Tibial nerve (tissue), 4 donors: ENCODE results near the gene METRN. TPM values are rescaled to one million over a fixed set of nuclear protein-coding genes. Genes with fewer than 3 reads are reported as not detected.
A peak's percentile ranks its signal among the peaks of the same experiment; 100 is the strongest.

Experiments used
- DNase-seq, 2 donors: peaks; one replicate each; pipeline ENCODE4 v3.0.0-alpha.2; 2019; ENCODE audit warnings: low spot score in 2 of 2
- H3K27ac ChIP-seq, 4 donors: fragments of 200-600 bp; sonication (generic) in 3 of 4; one replicate each; pipeline ENCODE4 v1.5.1; 2017 to 2019; ENCODE audit warnings: mild to moderate bottlenecking in 1 of 4
- H3K27me3 ChIP-seq, 2 donors: fragments of 200-600 bp; sonication (generic) in 1 of 2; one replicate each; pipeline versions ENCODE4 v1.5.1 to v1.6.0; 2017 to 2019
- H3K36me3 ChIP-seq, 3 donors: fragments of 200-600 bp; sonication (generic); one replicate each; pipeline ENCODE4 v1.5.1; 2018 to 2019
- H3K4me1 ChIP-seq, 4 donors: fragments of 200-600 bp; sonication (generic) in 3 of 4; one replicate each; pipeline ENCODE4 v1.5.1; 2017 to 2019
- H3K4me3 ChIP-seq, 4 donors: fragments of 200-600 bp; sonication (generic) in 3 of 4; one replicate each; pipeline ENCODE4 v1.5.1; 2017 to 2019; ENCODE audit warnings: mild to moderate bottlenecking in 1 of 4, moderate library complexity in 1 of 4
- H3K9me3 ChIP-seq, 4 donors: fragments of 200-600 bp; sonication (generic) in 3 of 4; one replicate each; pipeline ENCODE4 v1.5.1; 2017 to 2019
- EP300 ChIP-seq, 2 donors: sonication (generic); formaldehyde crosslinking; IDR thresholded peaks; one replicate each; pipeline ENCODE4 v1.6.1; 2017; ENCODE audit warnings: antibody characterized with exemption in 2 of 2, mild to moderate bottlenecking in 1 of 2
- POLR2A ChIP-seq, 2 donors: fragments of 450-650 bp; IDR thresholded peaks; one replicate each; pipeline ENCODE4 v1.6.1; 2017; ENCODE audit warnings: antibody characterized with exemption in 2 of 2, mild to moderate bottlenecking in 2 of 2, moderate library complexity in 2 of 2
- WGBS, 2 donors: methylation state at CpG; one replicate each; pipeline ENCODE4 v1.1.5; 2018; 5-methylcytosine and 5-hydroxymethylcytosine counted together
- total RNA-seq, 4 donors: library from RNA; depleted of rRNA; stranded (reverse); fragments of >200 nt; gene quantifications; one replicate each; pipeline ENCODE4 v1.1.0, GENCODE V29; 2016
- TF ChIP-seq, protein P1 (sequence below), 5 experiments: fragments of 200-600 bp in 3 of 5; fragments of 450-650 bp in 2 of 5; sonication (generic) in 3 of 5; IDR thresholded peaks; one replicate each; pipeline ENCODE4 v1.5.1; 2016 to 2019; ENCODE audit warnings: antibody characterized with exemption in 5 of 5, mild to moderate bottlenecking in 3 of 5, moderate library complexity in 2 of 5

METRN gene
- total RNA-seq, 4 donors from 2014 or later: 78.8 to 131 (median 108) TPM

DNA sequence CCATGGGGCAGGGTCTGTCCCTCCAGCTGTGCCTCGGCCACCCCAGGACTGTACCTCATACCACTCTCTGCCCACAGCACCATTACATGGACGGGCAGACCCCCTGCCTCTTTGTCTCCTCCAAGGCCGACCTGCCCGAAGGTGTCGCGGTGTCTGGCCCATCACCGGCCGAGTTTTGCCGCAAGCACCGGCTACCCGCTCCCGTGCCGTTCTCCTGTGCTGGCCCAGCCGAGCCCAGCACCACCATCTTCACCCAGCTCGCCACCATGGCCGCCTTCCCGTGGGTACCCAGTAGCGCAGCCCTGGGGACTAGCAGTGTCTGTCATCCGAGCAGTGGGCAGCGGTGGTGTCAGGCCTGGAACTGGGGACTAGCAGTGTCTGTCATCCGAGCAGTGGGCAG is 42.1 kb upstream of the METRN start:
- 92 to 97% methylated on average over 15 to 16 of the region's 21 CpGs for WGBS, 2 donors
- no peak for DNase-seq
- H3K36me3 ChIP-seq: peaks cover 0 to 60% (median 4%) of the 10 kb centered on the region in 3 donors

DNA sequence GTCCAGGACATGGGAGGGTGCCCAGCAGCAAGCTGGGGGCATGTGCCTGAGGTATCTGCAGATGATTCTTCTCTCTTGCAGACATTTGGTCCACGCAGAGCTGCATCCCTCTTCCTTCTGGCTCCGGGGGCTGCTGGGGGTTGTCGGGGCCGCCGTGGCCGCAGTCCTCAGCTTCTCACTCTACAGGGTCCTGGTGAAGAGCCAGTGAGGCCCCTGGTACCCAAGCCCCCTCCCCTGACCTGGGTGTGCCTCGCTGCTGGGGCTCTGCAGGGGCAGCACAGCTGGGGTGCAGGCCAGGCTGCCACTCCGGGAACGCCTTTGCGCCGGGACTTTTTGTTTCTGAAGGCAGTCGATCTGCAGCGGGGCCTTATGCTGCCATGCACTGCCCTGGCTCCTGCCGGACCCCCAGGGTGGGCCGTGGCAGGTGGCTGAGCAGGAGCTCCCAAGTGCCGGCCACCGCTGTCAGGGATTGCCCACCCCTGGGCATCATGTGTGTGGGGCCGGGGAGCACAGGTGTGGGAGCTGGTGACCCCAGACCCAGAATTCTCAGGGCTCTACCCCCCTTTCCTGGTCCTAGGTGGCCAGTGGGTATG is 41.4 kb upstream of the METRN start:
- H3K4me1 ChIP-seq: peaks cover 3 to 41% (median 18%) of the 10 kb centered on the region in 4 donors
- DNase-seq: no peak
- no peaks in the 10 kb centered on the region for H3K27me3 ChIP-seq
- no peak overlapping the region for H3K27ac ChIP-seq
- peaks cover 0 to 60% (median 4%) of the 10 kb centered on the region in 3 donors for H3K36me3 ChIP-seq
- 86 to 87% methylated on average over 11 to 16 of the region's 18 CpGs for WGBS, 2 donors
- TF ChIP-seq, protein P1, sequence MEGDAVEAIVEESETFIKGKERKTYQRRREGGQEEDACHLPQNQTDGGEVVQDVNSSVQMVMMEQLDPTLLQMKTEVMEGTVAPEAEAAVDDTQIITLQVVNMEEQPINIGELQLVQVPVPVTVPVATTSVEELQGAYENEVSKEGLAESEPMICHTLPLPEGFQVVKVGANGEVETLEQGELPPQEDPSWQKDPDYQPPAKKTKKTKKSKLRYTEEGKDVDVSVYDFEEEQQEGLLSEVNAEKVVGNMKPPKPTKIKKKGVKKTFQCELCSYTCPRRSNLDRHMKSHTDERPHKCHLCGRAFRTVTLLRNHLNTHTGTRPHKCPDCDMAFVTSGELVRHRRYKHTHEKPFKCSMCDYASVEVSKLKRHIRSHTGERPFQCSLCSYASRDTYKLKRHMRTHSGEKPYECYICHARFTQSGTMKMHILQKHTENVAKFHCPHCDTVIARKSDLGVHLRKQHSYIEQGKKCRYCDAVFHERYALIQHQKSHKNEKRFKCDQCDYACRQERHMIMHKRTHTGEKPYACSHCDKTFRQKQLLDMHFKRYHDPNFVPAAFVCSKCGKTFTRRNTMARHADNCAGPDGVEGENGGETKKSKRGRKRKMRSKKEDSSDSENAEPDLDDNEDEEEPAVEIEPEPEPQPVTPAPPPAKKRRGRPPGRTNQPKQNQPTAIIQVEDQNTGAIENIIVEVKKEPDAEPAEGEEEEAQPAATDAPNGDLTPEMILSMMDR (IDR thresholded peaks at IDR 0.05): no peak
- TF ChIP-seq POLR2A (IDR thresholded peaks at IDR 0.05) (no peak), EP300 (IDR thresholded peaks at IDR 0.05) (no peak)
- H3K4me3 ChIP-seq: no peak overlapping the region
- H3K9me3 ChIP-seq: no peaks in the 10 kb centered on the region

More for the DNA sequence above, 42.1 kb upstream of the METRN start:
- Histone ChIP-seq H3K4me3 (no peak overlapping the region), H3K27me3 (no peaks in the 10 kb centered on the region), H3K9me3 (no peaks in the 10 kb centered on the region), H3K4me1 (peaks cover 3 to 43% (median 16%) of the 10 kb centered on the region in 4 donors), H3K27ac (no peak overlapping the region)
- TF ChIP-seq, protein P1 (IDR thresholded peaks at IDR 0.05): no peak
- no peak for TF ChIP-seq POLR2A (IDR thresholded peaks at IDR 0.05)
- TF ChIP-seq EP300 (IDR thresholded peaks at IDR 0.05): no peak

DNA sequence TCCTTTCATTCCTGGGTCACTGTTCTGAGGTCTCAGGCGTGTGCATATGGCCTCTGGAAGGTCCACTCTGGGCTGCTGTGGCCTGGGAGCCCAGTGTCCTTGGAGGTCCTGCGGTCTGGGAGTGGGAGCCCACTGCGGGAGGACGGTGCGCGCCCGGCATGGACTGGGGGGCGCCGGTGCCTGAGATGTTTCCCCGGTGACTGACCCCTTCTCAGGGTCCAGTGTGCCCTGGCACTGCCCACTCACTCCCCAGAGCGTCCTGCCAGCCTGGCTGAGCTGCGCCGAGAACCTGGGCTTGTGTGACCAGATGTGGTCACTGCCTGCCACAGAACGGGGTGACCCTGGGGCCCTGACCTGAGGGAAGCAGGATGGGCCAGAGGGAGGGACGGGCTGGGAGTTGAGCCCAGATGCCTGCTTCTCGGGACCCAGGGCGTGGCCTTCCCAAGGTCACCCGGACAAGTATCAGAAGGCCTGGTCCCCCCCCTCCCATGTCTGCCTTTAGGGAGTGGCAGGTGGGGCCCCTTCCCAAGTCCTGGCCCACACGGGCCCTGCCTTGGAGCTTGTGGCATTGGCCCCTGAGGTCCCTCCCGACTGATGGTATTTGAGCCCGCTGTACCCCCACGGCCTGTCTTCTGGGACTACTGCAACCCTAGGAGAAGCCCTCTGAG is 40.6 kb upstream of the METRN start:
- Histone ChIP-seq H3K36me3 (peaks cover 0 to 55% (median 4%) of the 10 kb centered on the region in 3 donors), H3K4me1 (peaks cover 0 to 40% (median 16%) of the 10 kb centered on the region in 4 donors), H3K27ac (peak overlapping the region in 2 of 4 donors; percentile 17 to 48), H3K27me3 (no peaks in the 10 kb centered on the region), H3K9me3 (no peaks in the 10 kb centered on the region), H3K4me3 (no peak overlapping the region)
- no peak for TF ChIP-seq POLR2A (IDR thresholded peaks at IDR 0.05)
- TF ChIP-seq, protein P1 (IDR thresholded peaks at IDR 0.05): no peak
- no peak for TF ChIP-seq EP300 (IDR thresholded peaks at IDR 0.05)
- no peak for DNase-seq
- 70 to 76% methylated on average over 15 to 22 of the region's 22 CpGs for WGBS, 2 donors

DNA sequence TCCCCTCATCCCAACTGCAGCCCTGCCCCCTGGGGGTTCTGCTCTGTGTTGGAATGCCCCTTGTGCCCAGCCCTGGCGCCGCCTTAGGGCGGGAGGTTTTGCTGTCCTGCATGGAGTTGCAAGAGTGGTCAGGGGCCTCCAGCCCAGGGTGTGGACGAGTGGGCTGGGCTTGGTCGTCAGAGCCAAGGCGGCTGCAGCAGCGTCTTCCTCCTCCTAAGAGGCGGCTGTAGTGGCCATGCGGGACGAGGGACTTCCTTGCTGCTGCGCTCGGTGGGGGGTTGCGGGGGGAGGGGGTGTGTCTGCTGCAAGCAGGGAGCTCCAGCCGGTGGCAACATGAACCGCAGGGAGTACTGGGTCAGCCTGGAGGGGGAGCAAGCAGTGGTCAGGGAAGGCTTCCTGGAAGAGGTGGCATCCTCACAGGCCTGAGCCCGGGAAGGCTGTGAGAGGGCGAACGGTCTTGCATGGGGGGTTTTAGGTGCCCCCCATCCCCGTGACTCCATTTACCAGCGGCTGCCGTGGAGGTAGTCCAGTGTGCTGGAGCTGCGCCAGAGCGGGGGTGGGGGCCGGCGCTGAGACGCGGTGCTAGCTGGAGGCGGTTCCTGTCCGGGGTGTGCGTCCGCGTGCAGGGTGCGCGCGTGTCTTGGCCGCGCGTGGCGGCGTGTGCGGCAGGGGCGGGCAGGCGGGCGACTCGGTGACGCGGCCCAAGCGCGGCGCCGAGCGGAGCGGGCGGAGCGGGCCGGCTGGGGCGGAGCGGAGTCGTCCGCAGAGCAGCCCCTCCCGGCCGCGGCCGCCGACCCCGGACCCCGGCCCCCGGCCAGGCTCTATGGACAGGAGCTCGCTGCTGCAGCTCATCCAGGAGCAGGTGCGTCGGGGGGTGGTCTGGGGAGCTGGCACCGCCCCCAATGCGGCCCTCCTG is 39.7 kb upstream of the METRN start, which contains the start of gene RHBDL1:
TSS of gene RHBDL1 (plus strand) at position 704 of the 916 bp plus-strand sequence. CDS start at position 824, 120 bp downstream.
- 4 to 11% methylated on average over 24 to 40 of the region's 73 CpGs for WGBS, 2 donors
- H3K27me3 ChIP-seq: no peaks in the 10 kb centered on the region
- H3K4me3 ChIP-seq: peak within 1 kb of the TSS in 2 of 4 donors; percentile 15 to 33
- H3K27ac ChIP-seq: peak within 1 kb of the TSS in 2 of 4 donors; percentile 42 to 48
- peaks cover 0 to 34% (median 17%) of the 10 kb centered on the region in 4 donors for H3K4me1 ChIP-seq
- no peak for DNase-seq
- TF ChIP-seq, protein P1 (IDR thresholded peaks at IDR 0.05): no peak
- no peak for TF ChIP-seq EP300 (IDR thresholded peaks at IDR 0.05)
- no peak for TF ChIP-seq POLR2A (IDR thresholded peaks at IDR 0.05)
- H3K9me3 ChIP-seq: no peaks in the 10 kb centered on the region
- peaks cover 0 to 46% (median 4%) of the 10 kb centered on the region in 3 donors for H3K36me3 ChIP-seq
